Measurements from ENCODE around the gene CPZ.

CPZ gene

DNA sequence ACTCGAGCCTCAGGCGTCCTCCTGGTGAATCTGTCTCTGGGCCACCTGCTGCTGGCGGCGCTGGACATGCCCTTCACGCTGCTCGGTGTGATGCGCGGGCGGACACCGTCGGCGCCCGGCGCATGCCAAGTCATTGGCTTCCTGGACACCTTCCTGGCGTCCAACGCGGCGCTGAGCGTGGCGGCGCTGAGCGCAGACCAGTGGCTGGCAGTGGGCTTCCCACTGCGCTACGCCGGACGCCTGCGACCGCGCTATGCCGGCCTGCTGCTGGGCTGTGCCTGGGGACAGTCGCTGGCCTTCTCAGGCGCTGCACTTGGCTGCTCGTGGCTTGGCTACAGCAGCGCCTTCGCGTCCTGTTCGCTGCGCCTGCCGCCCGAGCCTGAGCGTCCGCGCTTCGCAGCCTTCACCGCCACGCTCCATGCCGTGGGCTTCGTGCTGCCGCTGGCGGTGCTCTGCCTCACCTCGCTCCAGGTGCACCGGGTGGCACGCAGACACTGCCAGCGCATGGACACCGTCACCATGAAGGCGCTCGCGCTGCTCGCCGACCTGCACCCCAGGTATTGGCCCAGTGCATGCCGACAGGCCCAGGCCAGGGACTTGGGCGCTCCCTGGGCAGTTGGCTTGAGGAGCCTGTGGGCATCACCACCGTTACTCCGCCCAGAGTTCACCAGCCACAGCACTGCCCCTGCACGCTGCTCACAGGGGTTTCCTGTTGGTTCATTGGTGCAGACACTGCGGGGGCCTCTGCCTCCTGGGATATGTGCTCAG lies 11.3 kb upstream of the CPZ start:
- no peak for DNase-seq

- no peak for DNase-seq
These were observed 10.5 kb upstream of the CPZ start for GRCh38 chr4:8582016-8582415.

DNA sequence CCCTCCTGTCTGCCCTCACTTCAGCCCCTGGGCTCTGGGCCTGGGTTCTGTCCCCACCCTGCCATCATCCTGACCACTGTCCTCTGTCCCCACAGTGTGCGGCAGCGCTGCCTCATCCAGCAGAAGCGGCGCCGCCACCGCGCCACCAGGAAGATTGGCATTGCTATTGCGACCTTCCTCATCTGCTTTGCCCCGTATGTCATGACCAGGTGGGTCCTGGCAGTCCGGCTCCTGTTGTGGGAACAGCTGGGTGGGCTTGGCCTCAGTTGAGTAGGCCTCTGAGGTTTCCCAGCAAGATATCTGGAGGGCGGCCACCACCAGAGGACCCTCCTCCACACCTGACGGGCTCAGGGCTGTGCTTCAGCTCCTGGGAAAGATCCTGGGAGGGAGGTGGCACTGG lies 10.1 kb upstream of the CPZ start:
- DNase-seq: no peak

- DNase-seq: no peak
These were observed 9.5 kb upstream of the CPZ start for GRCh38 chr4:8582941-8583654.

GRCh38 chr4:8583655-8584025 lies 8.9 kb upstream of the CPZ start:
- DNase-seq: no peak

DNA sequence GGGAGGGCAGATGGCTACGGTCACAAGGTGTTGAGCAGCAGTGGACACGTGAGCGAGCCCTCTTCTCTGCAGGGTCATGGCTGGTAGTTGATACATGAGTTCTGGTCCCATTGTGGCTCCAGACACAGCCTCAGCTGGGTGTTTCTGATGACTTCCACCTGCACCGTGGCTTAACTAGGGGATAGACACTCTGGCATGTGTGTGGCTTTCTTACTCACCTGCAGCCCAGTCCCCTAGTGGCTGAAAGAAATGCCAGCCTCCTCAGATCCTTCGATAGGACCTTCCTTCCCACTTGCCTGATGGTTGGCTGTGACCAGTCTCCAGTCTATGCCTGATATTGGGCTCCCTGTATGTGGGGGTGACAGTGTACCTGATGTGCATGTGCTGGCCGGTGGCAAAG lies 7.4 kb upstream of the CPZ start:
- DNase-seq: no peak

DNA sequence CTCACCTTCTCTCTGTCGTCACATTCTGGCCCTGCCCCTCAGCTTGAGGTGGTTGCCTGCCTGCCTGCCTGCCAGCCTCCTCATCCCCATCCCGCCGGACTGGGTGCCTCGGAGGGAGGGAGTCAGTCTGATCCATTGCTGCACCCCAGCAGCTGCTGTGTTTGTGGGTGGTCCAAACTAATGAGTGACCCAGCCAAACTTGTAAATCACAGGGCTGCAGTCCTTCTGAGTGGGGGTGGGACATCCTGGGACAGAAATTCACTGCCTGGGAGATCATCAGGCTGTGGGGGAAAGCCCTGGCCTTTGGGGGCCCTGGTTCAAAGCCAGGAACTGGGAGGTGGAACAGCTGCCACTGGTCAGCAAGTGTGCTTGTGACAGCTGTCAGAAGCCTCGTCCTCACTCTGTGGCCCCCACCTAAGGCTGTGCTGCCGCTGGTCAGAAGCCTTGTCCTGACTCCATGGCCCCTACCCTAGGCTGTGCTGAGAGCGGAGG lies 6.8 kb upstream of the CPZ start:
- DNase-seq: no peak

DNA sequence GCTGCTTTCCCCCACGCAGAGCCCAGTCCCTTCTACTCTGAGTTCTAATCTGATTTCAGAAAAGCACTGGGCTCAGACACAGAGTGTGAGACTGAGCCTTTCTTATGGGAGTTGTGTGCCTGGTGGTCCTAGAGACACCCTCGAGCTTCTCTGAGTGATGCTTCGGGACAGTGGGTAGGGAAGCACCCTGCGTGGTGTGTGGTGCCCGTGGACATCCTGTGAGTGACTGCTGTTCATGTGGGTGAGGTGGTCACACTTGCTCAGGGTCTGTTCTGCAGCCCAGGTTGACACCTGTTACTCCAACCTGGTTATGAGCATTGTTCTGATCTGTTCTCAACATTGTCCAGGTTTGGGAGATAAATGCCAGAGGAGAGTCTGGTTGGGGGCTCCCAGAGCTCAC lies 6.3 kb upstream of the CPZ start:
- DNase-seq: no peak

DNA sequence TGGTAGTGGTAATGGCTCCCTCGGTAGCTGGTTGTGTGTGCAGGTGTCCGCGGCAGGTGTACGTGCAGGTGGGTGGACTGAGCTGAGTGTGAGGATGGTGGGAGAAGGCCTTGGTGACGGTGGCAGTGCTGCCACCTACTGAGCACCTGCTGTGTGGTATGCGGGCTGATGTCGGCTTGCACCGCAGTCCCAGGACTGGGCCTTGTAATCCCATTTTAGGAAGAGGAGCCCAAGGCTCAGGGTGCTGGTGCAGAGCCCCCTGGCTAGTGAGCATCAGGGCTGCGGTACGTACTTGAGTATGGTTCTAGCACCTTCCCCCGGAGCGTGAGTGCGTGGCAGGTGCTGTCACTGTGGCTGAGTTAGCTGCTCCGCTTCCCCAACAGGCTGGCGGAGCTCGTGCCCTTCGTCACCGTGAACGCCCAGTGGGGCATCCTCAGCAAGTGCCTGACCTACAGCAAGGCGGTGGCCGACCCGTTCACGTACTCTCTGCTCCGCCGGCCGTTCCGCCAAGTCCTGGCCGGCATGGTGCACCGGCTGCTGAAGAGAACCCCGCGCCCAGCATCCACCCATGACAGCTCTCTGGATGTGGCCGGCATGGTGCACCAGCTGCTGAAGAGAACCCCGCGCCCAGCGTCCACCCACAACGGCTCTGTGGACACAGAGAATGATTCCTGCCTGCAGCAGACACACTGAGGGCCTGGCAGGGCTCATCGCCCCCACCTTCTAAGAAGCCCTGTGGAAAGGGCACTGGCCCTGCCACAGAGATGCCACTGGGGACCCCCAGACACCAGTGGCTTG lies 5.7 kb upstream of the CPZ start:
- no peak for DNase-seq

DNA sequence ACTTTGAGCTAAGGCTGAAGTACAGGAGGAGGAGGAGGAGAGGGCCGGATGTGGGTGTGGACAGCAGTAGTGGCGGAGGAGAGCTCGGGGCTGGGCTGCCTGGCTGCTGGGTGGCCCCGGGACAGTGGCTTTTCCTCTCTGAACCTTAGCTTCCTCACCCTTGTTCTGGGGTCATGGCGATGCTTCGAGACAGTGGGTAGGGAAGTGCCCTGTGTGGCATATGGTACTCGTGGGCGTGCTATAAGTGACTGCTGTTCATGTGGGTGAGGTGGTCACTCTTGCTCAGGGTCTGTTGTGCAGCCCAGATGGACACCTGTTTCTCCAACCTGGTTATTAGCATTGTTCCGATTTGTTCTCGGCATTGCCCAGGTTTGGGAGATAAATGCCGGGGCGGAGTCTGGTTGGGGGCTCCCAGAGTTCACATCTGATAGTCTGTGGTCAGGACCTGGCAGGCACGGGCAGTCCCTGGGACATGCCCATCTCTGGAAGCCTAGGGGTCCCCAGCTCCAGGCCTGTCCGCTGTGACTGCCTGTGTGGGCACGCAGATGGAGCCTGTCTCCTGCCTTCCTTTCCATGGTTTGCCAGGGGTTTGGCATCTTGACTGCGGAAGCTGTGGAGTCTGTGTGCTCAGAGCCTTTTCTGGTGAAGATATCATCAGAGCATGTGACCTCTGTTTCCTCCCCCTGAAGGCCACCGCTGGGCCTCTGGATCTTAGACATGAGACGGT lies 4.9 kb upstream of the CPZ start:
- DNase-seq: no peak

DNA sequence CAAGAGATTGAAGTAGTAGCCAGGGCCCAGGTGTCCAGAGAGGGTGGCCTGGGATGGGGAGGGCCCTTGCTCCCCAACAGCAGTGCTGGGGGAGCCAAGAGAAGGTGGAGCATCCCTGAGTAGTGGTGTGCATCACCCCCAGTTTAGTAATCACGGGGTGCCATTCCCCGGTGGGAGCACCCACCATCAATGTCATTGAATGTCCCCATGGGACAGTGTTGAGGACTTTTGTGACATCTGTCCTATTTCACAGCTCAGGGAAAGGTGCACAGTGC lies 4.4 kb upstream of the CPZ start:
- no peak for DNase-seq

DNA sequence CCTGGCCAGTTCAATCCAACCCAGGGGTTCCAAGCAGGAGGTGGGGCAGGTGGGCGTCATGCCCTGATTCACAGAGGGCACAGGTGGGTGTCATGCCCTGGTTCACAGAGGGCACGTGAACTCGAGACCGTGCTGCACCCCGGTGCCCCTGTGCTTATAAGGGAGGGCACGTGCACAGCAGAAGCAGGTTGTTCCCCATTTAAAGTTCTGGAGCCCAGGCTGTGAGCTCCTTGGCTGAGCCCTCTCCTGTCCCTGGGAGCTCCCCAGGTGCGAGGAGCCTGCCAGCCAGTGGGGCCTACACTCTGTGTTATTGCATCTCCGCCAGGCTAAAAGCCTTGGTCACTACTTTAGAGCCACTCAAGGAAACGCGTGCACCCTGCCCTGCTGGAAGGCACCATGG lies 3.2 kb upstream of the CPZ start:
- DNase-seq: no peak

- no peak for DNase-seq
These were observed 2.6 kb upstream of the CPZ start for GRCh38 chr4:8589823-8590545.

- DNase-seq: no peak
These were observed 2.1 kb upstream of the CPZ start for GRCh38 chr4:8590546-8590880.

- no peak for DNase-seq
These were observed 1.5 kb upstream of the CPZ start for GRCh38 chr4:8591114-8591513.

DNA sequence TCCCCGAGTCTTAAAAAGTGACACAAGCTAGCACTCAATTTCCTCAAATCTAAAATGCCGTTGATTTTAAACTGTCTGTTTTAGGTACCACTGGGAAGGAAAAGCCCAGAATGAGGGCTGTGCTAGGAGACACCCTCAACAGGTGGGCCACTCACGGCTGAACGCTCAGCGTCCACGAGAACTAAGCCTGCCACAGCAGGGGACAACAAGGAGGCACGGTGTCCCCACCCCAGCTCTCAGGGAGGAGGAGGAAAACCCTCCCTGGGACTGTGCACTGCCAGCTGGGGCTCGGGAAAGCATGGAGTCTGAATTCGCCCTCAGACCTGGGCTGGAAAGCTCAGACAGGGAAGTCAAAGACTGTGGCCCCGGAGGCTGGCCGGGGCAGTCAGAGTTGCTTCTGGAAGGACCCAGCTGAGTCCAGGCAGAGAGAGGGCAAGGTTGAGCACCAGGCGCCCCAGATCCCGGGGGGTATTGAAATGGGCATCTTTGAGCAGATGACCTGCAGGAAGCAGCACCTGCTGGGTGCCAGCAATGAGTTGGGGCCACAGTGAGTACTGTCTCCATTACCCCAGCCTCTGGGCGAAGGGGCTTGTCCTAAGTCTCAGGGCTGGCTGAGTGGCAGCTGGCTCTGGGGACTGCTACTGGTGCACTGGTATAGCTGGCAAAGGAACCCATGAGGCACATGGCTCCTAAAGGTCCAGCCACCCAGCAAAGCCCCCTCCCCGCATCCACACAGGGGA lies 769 bp upstream of the CPZ start:
- DNase-seq: no peak

GRCh38 chr4:8593264-8594096 lies 915 bp downstream of the CPZ start:
- no peak for DNase-seq

DNA sequence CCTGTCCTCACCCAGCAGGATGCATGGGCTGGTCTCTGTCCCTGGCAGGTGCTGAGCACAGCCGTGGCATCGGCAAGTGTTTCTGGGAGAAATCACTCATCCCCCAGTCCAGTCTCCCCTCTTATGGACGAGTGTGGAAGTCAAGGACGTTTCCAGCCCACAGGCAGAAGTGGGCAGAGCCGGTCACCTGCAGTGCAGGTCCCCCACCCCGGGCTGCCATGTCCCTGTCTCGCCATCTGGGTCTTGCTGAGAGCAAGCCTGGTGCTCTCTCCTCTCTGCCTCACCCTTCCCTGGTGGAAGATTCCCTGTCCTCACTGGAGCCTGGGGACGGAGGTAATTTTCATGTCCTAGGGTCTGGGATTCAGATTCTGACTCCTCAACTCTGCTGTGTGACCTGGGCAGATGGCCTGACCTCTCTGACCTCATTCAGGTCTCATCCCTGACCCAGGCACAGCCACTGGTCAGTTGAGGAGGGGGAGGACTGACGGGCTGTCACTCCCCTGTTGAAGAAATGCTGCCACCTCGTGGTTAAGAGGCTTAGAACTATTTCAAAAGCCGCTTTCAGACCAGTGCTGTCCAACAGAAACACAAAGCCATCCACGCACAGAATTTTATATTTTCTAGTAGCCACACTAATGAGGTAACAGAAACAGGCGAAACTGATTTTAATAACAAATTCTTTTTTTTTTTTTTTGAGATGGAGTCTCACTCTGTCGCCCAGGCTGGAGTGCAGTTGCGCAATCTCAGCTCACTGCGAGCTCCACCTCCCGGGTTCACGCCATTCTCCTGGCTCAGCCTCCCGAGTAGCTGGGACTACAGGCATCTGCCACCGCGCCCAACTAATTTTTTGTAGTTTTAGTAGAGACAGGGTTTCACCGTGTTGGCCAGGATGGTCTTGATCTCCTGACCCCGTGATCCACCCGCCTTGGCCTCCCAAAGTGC lies 1.8 kb downstream of the CPZ start:
- peak; percentile 78 for DNase-seq

- DNase-seq: no peak
These were observed 2.9 kb downstream of the CPZ start for GRCh38 chr4:8595237-8596087.
